ENCODE data around the gene STXBP2.

- no peak for TF ChIP-seq CTCF (IDR thresholded peaks at IDR 0.05)
- TF ChIP-seq ZFX (IDR thresholded peaks at IDR 0.05; ENCODE audit: borderline replicate concordance) = no peak
These were observed 12.9 kb upstream of the STXBP2 start for GRCh38 chr19:7623725-7624603.

All from 22Rv1 (cell line).